HG03521 (cell line): ENCODE measurements around the gene RUVBL1.
A peak's percentile ranks its signal among the peaks of the same experiment; 100 is the strongest.
"Not testable (repeated sequence)": the region's sequence is repeated elsewhere in the genome, so short reads cannot be mapped to it uniquely, and the experiment has no call there.

Source experiments
- ATAC-seq: cut with Tn5 transposase; IDR thresholded peaks from one replicate; pipeline ENCODE4 v1.9.1; 2021; ENCODE audit warnings: mild to moderate bottlenecking, moderate library complexity; ENCODE audit not compliant: unreplicated experiment

The RUVBL1 gene

DNA sequence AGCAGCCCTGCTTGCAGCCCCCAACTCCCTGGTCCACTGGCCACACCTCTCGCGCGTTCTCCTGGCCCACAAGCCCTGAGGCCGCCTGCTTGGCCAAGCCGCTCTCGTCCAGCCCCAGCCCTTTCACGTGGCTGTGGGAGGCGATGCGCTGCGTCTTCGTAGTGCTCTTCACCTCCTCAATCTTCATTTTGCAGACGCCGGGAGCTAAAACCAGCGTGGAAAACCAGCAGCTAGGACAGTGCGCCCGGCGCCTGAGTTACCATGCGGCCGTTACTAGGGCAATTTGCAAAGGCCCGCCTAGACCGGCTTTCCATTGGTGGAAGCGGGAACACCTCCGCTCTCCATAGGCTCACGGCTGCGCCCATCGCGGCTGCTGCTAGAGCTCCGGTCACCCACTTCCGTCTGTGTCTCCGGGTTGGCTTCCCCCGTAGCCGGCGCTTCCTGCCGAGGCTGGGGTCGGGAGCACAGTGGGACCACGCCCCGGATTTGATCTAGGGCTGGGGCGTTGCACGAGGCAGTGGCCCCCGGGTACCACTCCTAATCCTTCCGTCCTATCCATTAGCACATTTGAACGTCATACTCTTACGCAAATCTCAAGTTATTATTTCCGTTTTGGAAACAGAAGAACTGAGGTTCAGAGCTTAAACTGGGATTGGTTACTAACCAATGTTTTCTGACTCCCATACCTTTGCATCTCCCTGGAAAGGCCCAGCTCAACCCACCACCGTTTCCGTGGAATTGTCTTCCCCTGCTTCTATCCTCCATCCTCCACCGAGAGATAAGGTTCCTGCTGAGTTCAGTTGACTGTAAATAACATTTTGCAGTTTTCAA lies at the start of gene RUVBL1:
TSS of gene RUVBL1 (minus strand) at position 275 of the 831 bp plus-strand sequence. CDS start at position 187, 88 bp downstream.
- ATAC-seq, result peak; percentile 97

DNA sequence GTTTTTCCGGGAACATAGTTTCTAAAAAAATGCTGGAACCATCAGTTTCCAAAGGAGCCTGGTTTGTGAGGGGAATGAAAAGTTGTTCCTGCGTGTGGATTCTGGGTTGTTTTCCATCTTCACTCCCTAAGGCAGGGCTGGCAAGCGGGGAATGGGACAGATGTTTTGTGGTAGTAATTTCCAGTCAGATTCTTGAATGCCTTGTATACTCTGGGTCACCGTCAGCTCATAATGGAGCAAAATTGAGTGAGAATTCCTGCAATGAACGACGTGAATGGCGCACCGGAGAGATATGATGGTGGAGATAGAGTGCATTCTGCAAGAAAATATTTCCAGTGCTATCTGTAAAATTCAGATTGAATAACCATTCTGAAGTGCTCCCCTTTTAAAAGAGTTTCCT lies 49.6 kb upstream of the RUVBL1 start:
- no peak for ATAC-seq

DNA sequence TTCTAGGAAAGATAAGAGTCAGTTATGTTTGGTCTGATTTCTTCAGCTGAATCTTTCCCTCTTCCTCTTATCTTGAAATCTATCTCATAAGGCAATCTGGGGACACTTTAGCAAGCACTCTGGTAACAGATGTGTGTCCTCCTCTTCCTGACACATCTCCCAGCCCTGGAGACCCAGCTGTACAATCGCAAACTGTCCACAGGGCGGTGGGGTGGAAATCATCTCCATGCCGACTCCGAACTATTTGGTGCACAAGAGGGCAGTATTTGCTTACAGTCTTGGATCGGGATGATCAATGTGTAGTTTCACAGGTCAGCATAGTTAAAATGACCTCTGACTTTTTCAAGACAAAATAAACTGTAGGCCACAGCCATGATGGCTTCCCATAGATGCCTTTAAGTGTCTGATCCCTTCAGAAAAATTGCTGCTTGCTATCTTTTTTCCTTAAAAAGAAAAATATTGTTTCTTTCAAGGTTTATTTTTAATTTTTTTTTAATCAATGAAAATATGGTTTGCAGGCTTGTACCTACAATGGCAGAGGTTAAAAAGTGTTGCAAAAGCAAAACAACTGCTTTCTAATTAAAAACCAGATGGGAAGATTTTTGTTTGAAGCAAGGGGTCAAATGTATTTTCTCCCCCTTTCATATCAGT lies 47.4 kb upstream of the RUVBL1 start:
- ATAC-seq, result no peak

DNA sequence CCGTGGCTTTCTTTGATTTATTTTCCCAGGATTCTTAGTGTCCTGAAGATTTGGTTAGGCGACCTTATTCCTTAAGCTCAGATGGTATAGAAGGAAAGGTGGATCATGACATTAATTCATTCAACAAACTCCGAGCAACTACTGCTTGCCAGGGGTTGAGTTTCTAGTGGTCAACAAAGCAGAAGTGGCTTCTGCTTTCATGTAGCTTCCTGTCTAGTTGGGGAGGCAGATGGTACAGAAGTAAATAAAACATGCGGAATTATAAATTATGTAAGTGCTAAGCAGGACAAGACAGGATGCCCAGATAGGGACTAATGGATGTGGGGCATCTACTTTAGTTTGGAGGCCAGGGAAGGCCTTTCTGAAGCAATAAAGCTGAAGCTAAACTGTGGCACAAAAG lies 45.2 kb upstream of the RUVBL1 start:
- ATAC-seq, result no peak

DNA sequence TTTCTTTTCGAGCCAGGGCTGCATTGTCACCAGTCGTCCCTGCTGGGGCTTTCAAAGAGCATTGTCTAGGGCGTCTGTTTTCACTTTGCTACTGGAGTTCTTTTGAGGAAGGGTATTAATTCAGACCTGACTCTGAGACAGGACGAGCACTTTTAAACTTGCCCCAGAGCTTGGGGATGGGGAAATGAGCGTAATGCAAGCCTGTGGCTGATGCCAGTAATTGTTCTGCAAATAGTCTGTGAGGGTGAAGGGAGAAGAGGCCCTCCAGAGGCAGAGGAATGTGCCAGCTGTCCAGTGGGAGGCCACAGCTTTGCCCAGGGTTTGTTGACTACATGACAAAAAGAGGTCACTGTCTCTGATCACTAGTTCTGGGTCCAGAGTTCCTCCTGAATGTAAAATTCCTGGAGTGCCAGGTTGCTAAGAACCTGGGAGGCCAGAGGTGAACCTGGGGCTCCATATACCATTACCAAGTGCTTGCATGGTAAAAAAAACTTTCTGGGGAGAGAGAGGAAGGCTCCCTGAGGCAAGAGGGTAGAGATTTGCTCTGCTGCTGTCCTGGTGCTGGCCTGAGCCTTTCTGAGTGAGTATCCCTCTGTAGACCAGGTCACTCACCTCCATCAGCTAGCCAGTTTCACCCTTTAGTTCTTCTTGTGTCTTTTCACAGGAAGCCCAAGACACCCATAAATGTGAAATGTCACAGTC lies 44.5 kb upstream of the RUVBL1 start:
- ATAC-seq, result no peak

DNA sequence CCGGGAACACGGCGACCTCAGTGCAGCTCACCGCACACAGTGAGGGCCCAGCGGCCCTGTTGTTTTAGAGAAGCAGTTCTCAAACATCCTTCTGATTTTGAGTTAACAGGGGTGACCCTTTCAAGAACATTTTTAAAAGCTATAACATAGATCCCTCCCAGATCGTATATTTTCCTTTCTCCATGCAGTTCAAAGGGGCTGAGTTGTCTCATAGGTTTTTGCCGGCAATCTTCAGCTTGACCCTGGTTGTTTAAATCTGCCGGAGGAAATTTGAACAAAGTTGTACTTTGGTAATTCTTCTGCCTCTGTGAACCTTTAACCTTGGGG lies 44.0 kb upstream of the RUVBL1 start:
- no peak for ATAC-seq

DNA sequence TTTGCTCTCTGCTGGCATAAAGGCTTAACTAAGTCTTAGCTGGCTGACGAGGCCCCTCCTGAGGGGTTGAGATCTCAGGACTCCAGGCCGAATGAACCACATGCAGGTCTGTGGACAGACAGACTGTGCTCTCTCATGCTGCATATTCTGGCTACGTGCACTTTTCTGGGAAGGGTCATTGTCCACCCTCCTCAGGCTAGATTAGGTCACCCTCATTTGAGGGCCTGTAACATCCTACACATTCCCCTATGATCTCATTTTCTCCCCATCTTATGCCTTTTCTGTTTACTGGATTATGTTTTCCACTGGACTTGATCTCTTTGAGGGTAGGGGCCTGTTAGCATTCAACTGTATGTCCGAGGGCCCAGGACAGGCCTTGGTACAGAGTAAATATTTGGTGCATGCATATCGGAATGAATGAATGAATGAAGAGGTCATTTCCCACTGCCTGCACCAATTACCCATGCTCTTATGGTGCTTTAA lies 43.4 kb upstream of the RUVBL1 start:
- no peak for ATAC-seq

- no peak for ATAC-seq
These were observed 39.8 kb upstream of the RUVBL1 start for GRCh38 chr3:128163432-128163831.

DNA sequence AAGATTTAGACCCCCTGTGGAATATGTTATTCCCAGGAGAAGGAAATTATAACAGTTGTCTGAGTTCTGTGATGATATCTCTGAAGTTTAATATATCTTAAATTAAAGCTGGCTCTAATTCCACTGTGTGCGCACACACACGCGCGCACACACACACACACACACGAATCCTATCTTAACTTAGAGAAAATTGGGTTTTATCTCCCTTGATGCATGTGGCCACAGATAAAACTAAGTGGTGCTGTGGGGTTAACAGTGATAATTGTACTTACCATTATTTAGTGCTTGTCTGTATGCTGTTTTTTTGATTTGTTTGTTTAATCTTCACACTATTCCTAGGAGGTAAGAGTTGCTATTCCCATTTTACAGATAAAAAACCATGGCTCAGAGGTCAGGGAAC lies 37.0 kb upstream of the RUVBL1 start:
- no peak for ATAC-seq

- no peak for ATAC-seq
These were observed 32.2 kb upstream of the RUVBL1 start for GRCh38 chr3:128155616-128156360.

GRCh38 chr3:128154354-128154753 lies 30.7 kb upstream of the RUVBL1 start:
- not testable (repeated sequence) for ATAC-seq

DNA sequence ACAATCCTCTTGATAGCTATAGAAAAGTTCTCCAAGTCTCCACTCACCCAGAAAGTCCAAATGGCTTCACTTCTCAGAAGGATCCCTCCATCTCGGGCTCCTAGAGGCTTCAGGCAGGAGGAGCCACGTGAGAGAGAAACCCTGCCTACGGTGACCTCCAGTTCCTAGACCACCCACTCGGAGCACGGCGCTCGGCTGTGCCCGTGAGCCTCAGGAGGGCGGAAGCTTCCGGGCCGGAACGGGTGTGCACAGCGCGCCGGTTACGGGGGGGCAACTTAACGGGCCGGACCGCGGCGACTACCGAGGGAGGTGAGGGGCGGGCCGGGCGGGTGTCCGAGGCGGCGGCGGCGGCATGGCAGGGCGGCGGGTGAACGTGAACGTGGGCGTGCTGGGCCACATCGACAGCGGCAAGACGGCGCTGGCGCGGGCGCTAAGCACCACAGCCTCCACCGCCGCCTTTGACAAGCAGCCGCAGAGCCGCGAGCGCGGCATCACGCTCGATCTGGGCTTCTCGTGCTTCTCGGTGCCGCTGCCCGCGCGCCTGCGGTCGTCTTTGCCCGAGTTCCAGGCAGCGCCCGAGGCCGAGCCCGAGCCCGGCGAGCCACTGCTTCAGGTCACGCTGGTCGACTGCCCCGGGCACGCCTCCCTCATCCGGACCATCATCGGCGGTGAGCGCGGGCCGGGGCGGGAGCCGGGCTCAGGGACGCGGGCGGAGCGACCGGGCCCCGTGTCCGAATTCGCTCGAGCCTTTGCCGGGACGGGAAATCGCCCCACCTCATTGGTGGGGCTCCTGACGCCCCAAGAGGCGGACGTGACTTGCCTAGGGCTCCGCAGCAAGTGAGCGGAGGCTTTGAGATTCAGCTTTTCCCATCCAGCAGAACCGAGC lies 29.8 kb upstream of the RUVBL1 start, which contains the start of gene EEFSEC:
TSS of gene EEFSEC (plus strand) at position 326 of the 886 bp plus-strand sequence. CDS start at position 353, 27 bp downstream.
- ATAC-seq, result peak; percentile 93

DNA sequence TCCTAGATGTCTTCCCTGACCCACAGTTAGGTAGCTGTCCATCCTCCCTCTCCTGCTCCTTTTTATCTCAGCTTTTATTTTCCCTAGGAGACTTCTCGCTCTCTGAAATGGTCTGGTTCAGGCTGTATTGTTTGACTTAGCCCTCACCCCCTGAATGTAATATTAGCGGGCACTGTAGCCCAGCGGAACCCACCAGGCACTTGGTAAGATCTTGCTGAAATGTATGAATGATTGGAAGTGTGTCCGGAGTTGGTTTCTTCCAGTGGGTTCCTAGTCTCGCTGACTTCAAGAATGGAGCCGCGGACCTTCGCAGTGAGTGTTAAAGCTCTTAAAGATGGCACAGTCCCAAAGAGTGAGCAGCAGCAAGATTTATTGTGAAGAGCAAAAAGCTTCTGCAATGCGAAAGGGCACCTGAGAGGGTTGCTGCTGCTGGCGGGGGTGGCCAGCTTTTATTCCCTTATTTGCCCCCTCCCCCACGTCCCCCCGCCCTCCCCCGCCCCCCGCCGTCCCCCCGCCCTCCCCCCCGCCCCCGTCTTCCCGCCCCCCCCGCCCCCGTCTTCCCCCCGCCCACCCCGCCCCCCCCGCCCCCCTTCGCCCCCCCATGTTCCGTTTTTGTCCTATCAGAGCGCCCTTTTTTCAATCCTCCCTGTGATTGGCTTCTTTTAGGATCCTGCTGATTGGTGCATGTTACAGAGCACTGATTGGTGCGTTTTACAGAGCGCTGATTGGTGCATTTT lies 29.0 kb upstream of the RUVBL1 start:
- ATAC-seq, result peak; percentile 32

DNA sequence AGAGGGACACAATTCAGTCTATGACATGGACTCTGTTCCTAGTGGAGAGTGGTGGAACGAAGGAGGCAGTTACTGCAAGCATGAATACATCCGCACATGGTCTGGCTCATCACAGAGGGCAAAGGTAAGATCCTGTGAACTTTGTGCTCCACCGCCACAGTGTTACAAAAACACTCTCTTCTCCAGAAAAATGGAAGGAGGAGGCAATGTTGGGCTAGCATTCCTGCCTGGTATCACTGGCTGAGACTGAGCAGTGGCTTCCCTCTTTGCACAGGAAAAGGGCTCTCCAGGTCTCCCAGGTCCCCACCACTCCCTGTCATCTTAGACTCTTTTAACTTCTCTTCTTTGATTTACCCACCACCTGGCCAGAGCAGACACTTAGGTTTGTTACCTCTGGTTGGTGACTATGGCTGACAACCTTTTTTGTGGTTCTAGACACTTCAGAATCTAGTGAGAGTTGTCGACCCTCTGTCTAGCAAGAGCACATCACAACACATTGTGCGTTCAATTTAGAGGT lies 28.2 kb upstream of the RUVBL1 start:
- ATAC-seq, result no peak

- no peak for ATAC-seq
These were observed 26.0 kb upstream of the RUVBL1 start for GRCh38 chr3:128149650-128150049.

- ATAC-seq, result no peak
These were observed 22.6 kb upstream of the RUVBL1 start for GRCh38 chr3:128146201-128146600.

GRCh38 chr3:128145279-128145678 lies 21.7 kb upstream of the RUVBL1 start:
- no peak for ATAC-seq

GRCh38 chr3:128144512-128145187 lies 21.0 kb upstream of the RUVBL1 start:
- ATAC-seq, result no peak
